Colon (tissue), 2 donors: Measurements from ENCODE around the gene CKS1B.

Source experiments
- FAIRE-seq: peaks from 2 replicates; lab custom pipeline; 2012; peaks lifted over from hg19 to GRCh38; lab: Jason Lieb, UNC
- donor health status: control.
- donor health status: control.

The CKS1B gene

DNA sequence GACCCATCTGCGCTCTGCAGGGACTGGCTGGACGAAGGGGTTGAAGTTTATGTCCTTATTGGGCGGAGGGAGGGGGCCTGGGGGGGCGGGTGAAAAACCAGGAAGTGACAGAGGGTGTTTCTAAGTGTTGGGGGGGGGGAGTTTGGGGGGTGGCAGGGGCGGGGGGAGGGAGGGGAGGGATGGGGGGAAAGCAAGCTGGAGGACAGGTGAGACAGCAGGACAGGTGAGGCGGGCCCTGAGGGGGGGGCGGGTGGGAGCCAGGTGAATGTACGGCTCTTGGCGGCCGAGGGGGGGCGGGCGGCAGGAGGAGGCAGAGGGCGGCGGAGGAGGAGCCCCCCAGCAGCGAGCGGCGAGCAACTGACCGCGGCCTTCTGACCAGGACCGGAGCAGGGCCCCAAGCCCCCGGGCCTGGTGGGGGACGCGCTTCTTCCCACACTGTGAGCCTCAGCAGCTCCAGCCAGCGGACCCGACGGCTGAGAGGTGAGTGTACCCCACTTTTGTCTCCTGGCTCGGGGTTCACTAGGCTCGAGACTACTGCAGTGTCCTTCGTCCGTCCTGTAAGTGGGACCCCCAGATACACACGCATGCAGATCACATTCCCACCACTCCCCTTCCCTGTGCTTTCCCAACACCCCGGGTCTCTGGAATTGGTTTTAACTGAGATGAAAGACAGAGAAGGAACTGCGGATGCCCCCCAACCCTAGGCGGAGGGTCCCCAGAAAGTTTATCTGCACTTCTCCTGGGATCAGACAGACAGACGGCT, 28.2 kb downstream of the CKS1B start, which contains the start of gene ZBTB7B:
TSS of gene ZBTB7B (plus strand) at position 339 of the 763 bp plus-strand sequence. CDS start 11,859 bp downstream, outside the sequence.
- FAIRE-seq: no peak

DNA sequence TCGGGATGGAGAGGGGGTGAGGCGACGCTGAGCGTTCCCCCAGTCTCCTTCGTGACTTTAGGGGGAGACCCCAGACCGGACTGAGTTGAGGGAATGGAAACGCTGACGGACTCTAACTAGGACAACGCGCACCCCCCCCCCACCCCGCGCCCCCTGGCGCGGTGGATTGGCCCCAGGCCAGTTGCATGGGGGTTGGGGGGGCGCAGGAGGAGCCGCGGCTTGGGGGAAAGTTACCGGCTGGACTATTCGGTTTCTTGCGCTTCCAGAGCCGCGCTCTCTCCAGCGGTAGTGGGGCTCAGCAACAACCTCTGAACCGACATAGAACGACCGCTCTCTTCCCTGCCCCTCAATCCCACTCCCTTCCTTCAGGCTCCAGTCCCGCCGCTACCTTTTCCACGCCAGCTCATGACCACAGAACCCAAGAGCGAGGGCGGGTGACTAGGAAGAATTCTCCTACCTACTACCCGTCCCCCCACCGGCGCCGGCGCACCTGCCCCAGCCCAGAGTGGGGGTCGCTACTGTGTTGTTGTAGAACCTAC, 28.8 kb downstream of the CKS1B start:
- FAIRE-seq: no peak

DNA sequence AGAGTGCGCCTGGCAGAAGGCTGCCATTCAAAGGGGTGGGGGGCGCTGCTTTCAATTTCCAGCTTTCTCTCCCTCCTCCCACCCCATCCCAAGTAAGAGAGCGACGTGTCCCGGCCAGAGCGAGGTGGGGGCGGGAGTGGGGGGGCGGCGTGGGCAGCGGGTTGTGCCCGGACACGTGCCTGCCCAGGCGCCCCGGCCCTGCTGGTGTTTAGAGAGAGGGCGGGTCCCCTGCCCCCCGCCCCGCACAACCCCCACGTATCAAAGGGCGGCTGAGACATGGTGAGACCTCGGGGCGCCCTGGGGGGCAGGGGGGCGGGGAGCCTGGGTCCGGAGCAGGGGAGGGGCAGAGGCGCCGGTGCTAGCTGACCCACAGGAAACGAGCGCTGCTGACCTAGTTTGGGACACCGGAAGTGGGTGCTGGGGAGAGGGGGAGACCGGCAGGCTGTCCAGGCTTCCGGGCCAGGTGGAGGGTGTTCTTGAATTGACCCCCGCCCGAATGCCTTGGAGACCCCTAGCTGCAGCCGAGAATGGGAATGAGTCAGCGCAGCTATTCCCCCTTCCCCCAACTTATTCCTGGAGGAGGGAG, 29.4 kb downstream of the CKS1B start:
- no peak for FAIRE-seq

DNA sequence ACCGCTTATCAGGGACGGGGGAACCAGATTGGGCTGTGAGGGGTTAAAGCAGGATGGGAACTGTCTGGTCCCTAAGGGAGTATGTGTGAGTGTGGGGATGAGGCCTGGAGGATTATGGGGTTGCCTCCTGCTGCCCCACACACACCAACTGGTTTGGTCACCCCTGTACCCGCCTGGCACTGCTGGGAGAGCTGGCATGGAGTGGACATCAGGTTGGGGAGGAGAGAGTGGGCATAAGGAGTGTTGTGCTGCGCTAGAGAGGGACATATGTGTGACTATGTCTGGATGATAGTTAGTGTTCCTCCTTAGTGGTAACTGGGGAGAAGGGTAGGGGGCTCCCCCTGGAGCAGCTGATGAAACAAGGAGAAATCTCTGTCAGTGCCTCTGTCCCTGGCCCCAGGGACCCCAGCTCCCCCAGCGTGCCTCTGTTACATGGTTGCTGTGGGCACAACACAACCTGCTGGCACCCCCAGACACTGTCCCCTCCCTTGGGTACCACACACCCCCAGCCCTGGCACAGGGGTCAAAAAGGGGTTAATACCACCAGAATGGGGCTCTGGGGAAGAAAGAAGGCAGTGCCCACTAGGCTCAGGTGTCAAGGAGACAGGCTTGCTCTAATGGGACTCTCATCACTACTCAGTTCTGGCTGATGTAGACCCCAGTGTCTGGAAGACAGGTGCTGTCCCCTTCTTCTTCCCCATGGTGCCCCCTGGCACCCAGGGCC, 30.0 kb downstream of the CKS1B start:
- FAIRE-seq: no peak

DNA sequence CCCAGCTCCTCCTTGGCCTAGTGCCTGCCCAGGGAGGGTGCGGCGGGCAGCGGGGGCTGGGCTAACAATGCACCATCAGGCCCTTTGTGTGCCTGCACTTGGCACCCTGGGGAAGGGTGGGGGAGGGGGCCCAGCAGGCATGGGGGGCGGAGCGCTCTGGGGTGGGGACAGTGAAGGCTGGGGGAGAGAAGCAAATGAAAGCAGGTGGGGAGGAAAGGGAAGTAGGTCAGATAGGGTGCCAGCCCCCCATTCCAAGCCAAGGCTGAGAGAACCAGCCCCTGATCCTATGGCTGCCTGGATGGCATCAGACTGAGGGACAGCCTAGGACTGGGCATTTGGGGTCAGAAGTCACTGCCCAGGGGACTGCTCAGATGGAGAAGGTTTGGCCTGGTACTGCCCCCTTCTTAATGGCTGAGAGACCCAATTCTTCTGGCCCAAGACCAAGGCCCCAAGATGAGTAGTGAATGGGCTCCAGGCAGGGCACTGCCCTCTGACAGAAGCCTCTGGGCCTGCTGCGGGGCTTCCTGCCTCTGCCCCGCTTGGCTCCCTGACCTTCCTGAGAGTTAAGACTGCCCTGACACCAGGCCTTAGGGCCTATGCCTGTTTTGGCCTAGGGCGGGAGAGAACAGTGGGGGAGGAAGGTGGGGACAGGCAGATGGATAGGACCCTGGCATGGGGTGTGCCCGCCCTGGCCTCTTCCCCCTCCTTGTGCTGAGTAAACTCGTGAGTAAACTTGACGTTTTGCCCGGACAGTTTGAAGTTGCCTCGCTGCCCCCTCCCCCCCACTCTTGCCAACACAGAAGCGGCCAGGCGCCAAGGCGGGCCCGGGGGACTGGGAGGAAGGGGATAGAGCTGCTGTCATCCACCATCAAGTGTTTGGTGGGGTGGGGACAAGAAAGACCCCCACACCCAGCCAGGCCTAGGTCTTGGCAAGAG, 30.9 kb downstream of the CKS1B start:
- no peak for FAIRE-seq

DNA sequence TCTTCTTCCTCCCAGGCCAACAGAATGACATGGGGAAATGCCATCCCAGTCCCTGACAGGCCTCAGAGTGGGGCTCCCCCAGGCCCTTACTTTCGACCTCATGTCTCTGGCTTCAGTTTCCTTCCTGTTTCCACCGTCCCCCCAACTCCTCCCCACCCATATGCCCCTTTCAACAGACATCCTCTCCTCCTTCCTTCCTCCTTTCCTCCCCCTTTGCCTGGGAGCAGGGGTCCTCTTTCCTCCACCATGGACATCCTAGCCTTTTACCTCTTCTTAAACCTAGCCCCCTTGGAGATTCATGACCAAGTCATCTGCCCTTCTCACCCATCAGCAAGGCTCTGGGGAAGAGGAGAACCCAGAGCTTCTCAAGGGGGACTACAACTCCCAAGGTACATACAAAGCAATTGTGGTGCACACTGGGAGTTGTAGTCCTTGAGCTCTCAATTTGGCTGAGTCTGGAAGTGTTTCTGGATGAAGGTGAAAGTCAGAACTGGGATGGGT, 32.2 kb downstream of the CKS1B start:
- FAIRE-seq: no peak

DNA sequence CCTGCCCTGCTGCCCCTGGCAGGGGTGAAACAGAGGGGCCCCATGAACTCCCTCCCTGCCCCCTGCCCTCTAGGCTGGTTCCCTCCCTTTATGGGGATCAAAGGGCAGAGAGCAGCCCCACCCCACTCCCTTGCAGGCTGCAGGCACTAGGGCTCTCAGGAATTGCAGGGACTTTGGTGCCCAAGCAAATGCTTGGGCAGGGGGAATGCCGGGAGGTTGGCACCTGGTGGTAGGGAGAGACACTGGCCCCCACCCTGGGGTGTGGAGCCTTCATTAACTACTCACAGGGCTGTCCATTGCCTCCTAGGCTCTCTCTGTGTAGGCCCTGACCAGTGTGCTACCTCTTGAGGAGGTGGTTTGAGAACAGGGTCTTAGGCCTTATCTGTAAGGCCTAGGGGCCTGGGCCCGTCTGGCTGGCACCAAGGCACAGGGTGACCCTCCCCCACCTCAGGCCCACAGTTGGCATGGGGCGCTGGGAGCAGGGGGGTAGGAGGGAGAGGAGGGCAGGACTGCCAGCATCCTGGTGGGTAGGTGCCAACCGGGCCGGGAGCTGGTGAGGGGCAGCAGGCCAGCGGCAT, 32.9 kb downstream of the CKS1B start:
- FAIRE-seq: no peak

DNA sequence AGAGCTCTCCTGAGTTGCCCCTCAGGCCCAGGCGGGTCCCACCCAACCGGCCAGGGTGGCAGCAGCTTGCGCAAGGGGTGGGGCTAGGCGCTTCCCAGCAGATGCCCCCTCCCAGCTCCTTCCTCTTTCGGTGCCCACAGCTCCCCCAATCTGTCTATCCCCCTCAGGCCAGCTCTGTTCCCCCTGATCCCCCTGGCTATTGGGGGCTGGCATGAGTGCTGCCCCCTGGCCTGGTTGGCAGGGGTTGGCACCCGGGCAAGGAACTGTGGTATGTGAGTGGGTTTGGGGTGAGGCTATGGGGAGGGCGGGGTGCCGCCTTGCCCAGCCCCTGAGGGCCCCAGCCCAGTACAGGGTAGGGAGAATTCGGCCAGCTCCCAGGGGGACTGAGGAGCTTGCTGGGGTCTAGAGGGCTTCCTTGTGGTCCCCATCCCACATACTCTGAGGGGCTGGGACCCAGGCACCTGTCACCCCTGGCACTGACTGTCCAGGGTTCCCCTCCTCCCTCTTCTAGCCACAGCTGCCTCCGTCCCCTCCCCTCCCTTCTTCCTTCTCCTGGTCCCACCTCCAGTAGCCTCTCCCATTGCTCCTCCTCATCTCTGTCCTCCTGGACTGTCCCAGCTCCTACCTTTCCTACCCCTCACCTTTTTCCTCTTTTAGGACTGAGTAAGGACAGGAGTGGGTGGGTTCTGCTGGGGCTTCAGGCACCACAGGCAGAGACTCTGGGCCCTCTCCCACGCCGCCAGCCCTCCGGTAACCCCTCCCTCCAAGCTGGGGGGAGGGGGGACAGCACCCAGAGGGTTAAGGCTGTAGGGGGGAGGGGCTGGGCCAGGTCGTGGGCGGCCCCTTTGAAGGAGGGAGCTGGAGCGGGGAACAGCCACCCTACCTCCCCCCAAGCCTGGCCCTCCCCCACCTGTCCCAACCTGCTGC, 33.8 kb downstream of the CKS1B start:
- FAIRE-seq: no peak

DNA sequence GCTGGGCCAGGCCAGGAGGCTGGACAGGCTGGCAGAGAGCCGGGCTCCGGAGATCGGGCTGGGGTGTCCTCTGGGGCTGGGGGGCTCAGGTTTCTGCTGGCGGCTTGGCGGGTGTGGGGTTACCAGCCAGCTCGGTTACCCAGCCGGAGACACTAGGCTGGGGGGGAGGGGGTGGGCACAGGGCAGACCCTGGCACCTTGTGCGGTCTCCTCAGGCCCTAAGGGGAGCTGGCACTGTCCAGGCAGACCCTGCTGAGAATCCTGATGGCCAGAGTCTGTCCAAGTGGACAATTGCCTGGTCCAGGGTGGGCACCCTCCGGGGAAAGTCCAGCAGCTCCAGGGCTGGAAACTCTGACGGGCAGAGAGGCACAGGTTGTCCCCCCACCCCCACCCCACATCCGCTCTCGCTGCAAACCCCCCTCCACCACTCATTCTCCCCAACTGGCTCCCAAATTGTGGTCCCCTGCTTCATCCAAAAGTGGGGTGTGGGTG, 34.8 kb downstream of the CKS1B start:
- FAIRE-seq: no peak

DNA sequence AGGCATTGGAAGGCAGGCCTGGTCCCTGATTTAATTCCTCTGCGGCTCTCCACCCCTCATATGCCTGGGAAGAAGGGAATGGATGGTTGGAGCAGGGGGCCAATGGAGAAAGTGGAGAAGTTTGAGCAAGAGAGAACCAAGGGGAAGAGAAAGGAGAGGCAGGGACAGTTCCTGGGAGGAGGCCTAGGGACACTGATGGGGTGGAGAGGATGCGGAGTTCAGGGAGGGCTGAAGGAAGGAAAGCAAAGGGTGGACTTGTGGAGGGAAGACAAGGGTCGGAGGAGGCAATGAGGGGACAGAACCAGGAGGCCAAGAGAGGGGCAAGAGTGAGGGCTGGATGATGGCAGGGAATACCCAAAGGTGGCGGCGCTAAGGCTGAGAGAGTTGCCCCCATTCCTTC, 35.3 kb downstream of the CKS1B start:
- FAIRE-seq: no peak

DNA sequence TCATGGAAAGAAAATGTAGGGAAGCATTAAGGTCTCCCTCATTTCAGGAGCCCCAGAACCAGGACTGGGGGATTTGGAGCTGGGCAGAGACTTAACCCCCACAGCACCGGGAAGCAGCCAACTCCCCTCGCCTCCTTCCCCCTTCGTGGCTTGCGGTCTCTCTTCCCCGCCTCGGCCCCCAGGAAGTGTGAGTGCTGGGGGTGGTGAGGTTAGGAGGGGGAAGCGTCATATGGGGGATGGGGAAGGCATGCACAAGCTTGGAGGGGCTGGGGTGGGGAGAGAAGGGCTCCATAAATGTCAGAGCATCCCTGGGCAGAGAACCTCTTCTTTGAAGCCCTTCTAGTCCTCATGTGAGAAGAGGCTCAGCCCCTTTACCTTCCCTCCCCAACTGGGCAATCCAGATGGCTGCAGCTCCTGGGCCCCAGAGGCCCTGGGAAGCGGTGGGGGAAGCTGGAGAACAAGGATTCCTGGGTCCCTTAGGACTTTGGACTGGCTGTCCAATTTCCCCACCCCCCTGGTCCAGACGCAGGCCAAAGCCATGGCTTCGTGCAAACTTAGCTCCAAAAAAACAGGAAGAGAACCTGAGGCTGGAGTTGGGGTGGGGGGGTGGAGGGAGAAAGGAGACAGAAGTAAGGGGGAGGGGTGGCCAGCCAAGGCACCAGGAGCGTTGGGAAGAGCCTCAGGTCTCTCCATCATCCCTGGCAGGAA, 35.9 kb downstream of the CKS1B start:
- no peak for FAIRE-seq

DNA sequence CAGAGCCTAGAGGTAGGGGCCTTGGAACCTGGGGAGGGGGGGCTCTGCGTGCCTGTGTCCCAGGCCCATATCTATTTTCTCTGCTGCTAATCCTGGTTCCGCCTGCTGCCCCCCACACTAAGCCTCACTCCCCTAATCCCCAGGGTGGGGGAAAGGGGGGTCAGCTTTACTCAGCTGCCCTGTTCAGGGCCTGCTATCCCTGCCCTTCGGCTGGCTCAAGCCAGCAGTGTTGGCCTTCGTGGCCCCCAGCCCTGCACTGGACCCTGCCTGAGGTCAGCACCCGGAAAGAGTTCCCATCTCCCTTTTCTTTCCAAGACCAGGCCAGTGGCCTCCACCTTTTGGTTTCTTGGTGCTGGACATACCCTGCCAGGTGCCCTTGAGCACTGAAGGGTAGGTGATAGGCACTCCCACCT, 36.5 kb downstream of the CKS1B start:
- FAIRE-seq: no peak

DNA sequence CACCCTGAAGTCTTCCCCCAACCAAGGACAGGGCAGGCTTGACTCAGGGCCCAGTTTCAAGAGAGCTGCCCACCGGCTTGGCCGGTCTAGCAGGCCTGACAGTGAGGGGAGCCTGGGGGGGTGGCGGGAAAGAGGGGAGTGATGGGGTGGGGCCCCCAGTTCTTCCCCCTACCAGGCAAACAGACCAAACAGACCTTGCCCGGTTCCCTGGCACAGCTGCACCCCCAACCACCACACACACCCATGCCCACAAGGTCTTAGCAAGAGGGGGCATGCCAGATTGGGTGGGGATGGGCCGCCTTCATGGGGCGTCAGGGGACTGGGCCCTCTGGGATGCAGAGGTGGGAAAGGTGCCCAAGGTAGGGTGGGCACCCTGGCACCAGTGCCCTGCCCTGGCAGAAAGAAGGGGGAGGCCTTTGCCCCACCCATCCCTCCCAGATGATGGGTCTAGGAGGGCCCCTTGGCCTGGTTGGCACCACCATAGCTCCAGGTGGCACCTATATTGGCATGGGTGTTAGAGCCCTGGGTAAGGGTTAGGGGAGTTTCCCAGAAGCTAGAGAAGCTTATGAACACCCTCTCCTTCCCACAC, 37.0 kb downstream of the CKS1B start:
- no peak for FAIRE-seq

DNA sequence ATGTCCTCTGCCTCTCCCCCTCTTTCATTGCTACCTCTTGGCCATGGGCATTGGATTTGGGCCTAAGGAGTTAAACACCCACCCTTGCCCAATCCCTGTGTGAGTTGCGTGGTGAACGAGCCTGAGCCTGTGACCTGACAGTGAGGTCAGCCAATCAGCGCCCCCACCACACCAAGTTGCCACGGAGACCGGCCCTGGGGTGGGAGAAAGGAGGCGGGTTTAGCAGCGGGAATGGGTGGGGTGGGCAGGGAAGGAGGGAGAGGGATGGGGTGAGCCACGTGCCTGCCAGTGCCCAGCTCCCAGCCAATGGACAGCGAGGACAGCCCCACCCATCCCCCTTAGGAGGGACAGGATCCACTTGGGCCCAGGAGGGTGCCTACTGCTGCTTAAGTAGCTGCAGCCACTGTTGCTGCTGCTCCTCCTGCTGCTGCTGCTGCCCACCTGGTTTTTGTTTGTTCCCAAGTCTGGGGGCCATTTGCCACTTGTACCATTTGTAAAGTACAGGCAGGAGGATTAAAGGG, 37.6 kb downstream of the CKS1B start:
- no peak for FAIRE-seq

DNA sequence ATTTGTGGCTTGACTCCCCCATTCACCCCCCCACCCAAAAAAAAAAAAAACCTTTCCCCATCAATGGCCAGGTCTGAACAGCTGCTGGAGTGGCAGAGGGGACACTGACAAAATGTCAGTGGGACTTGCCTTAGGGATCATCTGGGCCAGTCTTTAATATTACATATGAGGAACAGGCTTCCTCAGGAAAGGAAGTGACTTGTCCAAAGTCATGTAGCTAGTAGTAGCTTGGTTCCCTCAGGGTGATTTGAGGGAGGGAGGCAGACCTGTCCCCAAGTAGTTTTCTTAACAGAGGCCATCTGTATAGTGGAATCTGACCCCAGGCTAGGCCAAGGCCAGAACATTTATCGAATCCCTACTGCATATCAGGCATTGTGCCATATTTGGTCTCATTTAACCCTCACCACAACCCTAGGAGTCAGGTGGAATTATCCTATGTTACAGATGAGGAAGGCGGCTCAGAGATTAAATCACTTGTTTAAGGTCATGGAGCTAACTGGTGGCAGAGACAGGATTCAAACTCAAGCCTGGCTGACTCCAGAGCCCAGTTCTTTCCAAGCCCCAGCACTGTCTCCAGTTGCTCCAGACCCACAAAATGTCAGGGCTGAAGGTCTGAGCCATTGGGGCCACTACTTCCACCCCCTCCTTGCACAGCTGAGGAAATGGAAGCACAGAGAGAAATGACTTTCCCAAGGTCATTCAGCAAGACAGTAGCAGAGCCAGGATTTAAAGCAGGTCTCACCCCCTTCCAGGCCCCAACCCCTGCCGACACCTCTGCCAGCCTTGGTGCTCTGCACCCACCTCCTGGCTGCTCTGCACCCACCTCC, 38.5 kb downstream of the CKS1B start:
- no peak for FAIRE-seq

DNA sequence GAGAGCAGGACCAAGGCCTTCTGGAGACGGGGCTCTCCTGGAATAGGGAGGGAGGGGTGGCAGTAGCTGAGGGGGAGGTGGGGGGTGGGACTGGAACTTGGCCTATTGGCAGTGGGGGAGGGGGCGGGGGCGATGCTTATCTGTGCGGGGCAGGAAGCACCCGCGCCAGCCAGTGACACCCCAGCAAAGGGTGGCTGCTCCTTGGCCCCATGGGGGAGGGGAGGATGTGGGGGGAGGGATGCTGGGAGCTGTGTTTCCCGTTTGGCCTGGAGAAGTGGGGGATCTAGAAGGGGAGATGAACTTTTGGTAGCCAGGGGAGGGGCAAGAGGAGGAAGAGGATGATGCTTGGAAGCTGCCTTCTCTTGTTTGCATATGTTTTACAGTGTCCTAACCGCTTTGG, 39.2 kb downstream of the CKS1B start:
- no peak for FAIRE-seq

DNA sequence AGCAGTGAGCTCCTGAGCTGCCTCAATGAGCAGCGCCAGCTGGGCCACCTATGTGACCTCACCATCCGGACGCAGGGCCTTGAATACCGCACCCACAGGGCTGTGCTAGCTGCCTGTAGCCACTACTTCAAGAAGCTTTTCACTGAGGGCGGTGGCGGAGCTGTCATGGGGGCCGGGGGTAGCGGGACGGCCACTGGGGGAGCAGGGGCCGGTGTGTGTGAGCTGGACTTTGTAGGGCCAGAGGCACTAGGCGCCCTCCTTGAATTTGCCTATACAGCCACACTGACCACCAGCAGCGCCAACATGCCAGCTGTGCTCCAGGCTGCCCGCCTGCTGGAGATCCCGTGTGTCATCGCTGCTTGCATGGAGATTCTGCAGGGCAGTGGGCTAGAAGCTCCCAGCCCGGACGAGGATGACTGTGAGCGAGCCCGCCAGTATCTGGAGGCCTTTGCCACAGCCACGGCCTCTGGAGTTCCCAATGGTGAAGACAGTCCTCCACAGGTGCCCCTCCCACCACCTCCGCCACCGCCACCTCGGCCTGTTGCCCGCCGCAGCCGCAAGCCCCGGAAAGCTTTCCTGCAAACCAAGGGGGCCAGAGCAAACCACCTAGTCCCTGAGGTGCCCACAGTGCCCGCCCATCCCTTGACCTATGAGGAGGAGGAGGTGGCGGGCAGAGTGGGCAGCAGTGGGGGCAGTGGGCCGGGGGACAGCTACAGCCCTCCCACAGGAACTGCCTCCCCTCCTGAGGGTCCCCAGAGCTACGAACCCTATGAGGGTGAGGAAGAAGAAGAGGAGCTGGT, 40.4 kb downstream of the CKS1B start:
- FAIRE-seq: no peak
